Cardiac septum (tissue), 1 donor: ENCODE measurements around the gene COL18A1. TPM values are rescaled to one million over a fixed set of nuclear protein-coding genes. Genes with fewer than 3 reads are reported as not detected.

Source experiments
- DNase-seq: peaks from one replicate; pipeline ENCODE4 v3.0.0-alpha.2; 2020; ENCODE audit warnings: low spot score
- intact Hi-C: fragments of 100-400 bp; cut with DNase I; formaldehyde crosslinking; loops from one replicate; pipeline ENCODE4 v1.14.0; 2022
- total RNA-seq: library from RNA; stranded (reverse); fragmentation: NEBNext Ultra II Directional; extraction: Animal tissue kit (Norgen Biotek cat#: 25700); gene quantifications from one replicate; pipeline ENCODE4 v1.2.1, GENCODE V29; 2021
- donor health status: DM: no; HTN: no; CAD: no.

The COL18A1 gene
- total RNA-seq, 1 donor from 2014 or later: 77.0 TPM

DNA sequence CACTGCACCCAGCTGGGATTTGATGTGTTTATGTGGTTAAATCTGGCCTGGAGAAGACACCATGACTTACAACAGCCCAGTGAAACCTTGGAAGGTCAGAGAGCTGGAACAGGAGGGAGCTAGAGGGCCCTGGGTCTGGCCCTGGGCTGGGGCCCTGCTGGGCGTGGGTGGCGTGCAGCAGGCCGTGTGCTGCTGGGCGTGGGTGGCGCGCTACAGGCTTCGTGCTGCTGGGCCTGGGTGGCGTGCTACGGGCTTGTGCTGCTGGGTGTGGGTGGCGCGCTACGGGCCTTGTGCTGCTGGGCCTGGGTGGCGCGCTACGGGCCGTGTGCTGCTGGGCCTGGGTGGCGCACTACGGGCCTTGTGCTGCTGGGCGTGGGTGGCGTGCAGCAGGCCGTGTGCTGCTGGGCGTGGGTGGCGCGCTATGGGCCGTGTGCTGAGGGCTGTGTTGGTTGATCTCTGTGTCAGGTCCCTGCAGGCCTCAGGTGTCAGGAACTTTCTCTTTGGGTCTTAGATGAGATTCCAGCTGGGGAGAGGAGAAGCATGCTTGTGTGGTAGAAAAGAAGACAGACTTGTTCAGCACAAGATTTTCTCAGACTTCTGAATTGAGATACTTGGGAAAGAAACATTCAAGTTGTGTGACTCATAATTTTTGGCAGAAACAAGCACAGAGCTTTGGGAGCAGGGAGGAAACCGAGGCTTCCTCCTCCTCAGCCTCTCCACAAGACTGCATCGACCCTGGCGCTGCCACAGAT is 66.0 kb downstream of the COL18A1 start:
- intact Hi-C loops: no loop called here
- DNase-seq: no peak

DNA sequence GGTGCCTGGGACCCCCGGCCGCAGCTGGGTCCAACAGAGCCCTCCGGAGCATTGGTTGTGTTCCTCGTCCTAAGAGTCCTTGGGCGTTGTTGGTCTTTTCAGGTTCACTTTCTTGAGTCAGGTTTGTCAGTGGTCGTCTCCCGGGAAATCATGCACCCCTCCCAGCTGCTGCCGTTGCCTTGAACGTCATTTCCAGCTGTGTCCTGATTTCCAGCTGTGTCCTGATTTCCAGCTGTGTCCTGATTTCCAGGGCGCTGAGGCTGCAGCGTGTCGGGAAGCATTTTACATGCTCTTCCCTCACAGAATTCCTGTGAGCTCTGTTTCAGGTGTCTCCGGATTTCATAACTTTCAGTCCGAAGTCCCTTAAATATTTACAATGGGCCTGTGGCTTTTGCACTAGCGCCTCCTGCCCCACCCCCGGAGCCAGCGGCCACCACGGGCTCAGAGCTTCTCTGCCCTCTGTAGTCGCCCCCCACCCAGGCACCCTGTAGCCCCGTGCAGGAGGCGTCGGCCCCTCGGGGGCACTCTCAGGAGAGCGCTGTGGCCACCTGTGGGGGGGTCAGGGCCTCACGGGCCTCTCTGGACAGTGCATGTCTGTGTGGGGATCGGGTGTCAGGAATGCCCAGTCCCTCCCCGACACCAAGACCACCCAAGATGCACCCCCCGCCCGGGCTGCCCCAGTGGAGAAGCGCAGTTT is 66.7 kb downstream of the COL18A1 start:
- no peak for DNase-seq
- intact Hi-C loops: no loop called here

DNA sequence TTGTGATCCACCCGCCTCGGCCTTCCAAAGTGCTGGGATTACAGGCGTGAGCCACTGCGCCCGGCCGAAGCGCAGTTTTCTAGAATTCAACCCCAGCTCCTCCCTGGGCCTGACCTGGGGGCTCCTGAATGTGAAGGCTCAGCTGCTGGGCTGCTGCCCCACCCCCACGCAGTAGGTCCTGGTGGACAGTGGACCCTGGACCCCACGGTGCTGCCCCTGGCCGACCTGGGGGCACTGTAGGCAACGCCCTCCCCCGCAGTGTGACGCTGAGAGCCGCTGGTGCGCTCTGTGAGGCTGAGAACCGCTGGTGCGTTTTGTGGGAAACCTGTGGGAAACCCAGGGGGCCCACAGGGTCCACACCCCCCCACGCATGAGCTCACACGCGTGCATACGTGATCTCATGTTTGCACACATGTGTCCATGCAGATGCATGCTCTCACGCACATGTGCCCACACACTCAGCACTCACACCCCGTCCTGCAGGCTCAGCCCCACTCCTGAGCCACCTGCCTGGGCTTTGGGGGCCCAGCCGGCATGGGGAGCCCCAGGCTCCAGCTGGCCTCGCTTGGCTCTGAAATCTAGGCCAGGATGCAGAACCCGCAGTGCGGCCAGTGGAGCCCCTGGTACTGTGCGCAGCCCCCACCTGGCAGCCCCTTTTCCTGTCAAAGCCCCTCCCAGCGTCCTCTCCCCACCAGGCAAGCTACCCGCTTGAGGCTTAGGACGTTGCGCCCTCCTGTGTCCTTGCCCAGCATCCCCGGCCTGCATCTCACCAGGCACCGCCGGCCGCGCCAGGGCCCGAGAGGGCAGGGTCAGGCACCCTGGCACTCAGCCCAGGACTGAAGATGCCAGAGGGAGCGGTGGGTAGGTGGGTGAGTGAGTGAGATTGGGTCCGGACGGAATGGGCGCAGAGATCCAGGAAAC is 67.7 kb downstream of the COL18A1 start:
- intact Hi-C loops: no loop called here
- no peak for DNase-seq

DNA sequence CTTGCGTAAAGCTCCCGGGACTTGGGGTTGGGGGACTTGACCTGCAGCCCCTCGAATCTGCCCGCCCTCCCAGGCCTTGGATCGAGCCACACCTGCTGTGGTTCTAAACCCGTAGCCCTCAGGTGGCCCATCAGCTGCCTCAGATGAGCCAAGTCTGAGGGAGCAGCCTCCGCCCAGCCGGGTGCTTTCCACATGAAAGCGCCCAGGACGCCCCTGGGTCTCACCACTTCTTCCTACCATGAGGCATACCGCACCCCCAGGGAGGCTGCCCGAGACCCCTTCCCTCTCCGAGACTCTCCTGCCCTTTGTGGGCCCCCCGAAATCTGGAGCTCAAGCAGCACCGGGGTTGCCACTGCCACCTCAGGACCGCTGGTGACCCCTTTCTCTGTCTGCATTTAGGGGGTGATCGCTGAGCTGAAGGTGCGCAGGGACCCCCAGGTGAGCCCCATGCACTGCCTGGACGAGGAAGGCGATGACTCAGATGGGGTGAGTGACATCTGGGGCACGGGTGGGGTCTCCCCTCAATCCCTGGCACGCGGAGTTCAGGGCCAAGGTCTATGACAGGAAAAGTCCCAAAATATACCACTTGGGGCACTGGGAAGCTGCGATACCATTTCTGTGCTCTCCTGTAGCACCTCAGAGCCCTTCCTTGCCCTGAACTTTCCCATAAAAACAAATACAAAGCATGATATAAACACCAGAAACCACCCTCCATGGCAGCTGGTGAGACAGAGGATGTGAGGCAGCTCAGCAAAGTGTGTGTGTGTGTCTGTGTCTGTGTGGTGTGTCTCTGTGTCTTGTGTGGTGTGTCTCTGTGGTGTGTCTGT is 68.7 kb downstream of the COL18A1 start:
- DNase-seq: no peak

GRCh38 chr21:45474323-45474950 is 69.5 kb downstream of the COL18A1 start:
- intact Hi-C loops: no loop called here
- DNase-seq: no peak

More for the DNA sequence above, 68.7 kb downstream of the COL18A1 start:
- intact Hi-C loops: no loop called here

- intact Hi-C loops: loop anchor here (5.0 kb wide), 2 partner anchors 67 to 117 kb away; partner anchors contain the start of gene SLC19A1
- DNase-seq: no peak
Measured at GRCh38 chr21:45475004-45475685, 70.2 kb downstream of the COL18A1 start.

DNA sequence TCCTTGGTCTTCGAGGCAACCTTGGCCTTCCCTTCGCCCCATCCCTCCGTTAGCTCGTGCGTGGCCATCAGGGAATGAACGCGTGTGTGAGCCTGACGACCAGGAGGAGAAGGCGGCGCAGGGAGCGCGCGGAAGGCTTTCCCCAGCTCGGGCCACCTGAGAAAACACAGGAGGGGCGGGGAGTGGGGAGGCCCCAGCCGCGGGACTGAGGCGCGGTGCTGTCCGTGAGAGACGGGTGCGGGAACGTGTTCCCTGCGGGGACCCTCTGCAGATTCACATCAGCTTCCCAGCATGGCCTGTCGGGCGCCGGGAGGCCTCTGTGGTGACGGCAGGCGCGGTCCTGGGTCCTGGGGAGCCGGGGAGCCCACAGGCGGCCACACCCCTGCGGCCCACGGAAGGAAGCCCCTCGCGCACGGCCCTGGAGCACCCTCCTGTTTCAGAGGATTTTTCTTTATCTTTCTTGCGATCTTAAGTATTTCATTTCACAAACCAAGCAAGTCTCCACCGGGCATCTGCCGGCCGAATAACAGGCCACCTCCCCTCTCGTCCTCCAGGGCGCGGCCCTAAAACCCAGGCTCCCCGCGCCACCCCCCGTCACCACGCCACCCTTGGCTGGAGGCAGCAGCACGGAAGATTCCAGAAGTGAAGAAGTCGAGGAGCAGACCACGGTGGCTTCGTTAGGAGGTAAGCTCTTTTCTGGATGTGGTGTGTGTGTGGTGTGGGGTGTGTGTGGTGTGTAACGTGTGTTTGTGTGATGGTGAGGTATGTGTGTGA is 71.0 kb downstream of the COL18A1 start:
- DNase-seq: no peak
- intact Hi-C loops: loop anchor here (5.0 kb wide), 2 partner anchors 66 to 116 kb away; partner anchors contain the start of gene SLC19A1

GRCh38 chr21:45476582-45476981 is 71.6 kb downstream of the COL18A1 start:
- intact Hi-C loops: loop anchor here (5.0 kb wide), 2 partner anchors 66 to 116 kb away; partner anchors contain the start of gene SLC19A1
- DNase-seq: no peak

GRCh38 chr21:45477176-45478114 is 72.5 kb downstream of the COL18A1 start:
- intact Hi-C loops: loop anchor here (5.0 kb wide), 2 partner anchors 65 to 115 kb away; partner anchors contain the start of gene SLC19A1
- DNase-seq: no peak

DNA sequence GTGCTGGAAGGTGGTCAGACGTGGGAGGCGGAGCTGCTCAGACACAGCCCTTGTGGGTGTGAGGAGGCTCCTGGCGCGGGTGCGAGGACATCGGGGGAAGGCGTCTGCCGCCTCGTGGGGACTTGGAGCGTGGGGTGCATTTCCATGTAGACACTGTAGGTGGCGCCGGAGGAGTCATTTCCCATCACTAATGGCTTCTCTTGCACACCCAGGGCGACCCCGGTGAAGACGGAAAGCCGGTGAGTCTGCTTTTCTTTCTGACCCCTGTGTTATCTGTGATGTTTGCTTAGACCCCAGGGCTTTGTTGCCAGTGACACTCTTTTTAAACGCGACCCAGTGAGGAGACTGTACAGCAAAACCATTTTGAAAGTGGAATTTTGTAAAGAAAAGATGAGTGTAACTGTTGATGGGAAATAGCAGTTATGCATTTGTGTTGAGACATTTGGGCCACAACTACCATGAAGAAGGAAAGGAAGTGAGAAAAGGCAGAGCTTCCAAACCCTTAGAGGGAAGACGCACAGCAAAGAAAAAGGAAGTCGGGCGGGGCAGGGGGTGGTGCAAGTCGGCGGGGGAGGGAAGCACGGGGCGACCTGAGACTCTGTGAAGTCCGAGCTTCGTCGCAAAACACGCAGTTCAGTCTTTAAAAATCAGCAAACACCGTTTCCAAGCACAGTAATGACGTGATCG is 73.3 kb downstream of the COL18A1 start:
- DNase-seq: peak; percentile 90
- intact Hi-C loops: loop anchor here (5.0 kb wide), 2 partner anchors 64 to 114 kb away; partner anchors contain the start of gene SLC19A1

DNA sequence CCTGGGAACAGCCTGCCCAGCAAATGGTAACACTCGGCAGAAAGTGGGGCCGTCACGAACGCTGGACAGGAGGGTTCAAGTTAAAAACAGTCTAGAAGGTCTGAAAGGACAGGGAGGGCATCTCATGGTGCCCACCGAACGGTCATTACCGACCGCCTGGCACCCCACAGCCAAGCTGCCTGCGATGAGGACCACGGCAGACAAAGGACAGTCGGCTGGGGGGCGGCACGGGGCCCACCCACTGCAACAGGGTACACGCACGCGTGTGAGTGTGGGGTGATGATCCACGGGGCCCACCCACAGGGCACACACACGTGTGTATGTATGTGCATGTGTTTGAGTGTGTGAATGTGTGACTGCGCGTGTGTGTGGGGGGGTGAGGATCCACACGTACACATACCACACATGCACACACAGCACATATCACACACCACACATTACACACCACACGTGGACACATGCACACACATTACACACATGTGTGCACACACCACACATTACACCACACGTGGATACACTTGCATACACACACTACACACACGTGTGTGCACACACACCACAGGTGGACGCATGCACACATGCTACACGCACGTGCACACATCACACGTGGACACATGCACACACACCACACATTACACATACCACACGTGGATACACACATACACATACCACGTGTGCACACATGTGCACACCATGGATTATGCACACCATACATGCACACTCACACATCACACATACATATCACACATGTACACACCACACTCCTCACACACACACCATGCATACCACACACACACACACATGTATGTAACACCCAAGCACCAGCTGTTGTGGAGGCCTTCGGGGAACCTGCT is 74.1 kb downstream of the COL18A1 start:
- DNase-seq: no peak
- intact Hi-C loops: loop anchor here (5.0 kb wide), 2 partner anchors 63 to 113 kb away; partner anchors contain the start of gene SLC19A1

- DNase-seq: no peak
Measured at GRCh38 chr21:45479691-45480675, 75.0 kb downstream of the COL18A1 start.

More at GRCh38 chr21:45479691-45480675, 75.0 kb downstream of the COL18A1 start:
- intact Hi-C loops: loop anchor here (5.0 kb wide), 2 partner anchors 62 to 112 kb away; partner anchors contain the start of gene SLC19A1
